Retinal pigment epithelial cell (primary cell): ENCODE data around the gene NPPB.

ENCODE experiments used
- DNase-seq: peaks from one replicate; pipeline ENCODE4 v3.0.0-alpha.2; 2010; ENCODE audit warnings: low read depth
- H3K4me3 ChIP-seq: 2 replicates; pipeline ENCODE4 v1.5.1; 2011; ENCODE audit warnings: mild to moderate bottlenecking, low read length, control low read depth, moderate library complexity
- TF ChIP-seq, protein P1 (sequence below): conservative IDR thresholded peaks from 2 replicates; pipeline ENCODE4 v1.5.1; 2011; ENCODE audit warnings: low read depth, low read length, control low read depth, inconsistent platforms

NPPB gene

DNA sequence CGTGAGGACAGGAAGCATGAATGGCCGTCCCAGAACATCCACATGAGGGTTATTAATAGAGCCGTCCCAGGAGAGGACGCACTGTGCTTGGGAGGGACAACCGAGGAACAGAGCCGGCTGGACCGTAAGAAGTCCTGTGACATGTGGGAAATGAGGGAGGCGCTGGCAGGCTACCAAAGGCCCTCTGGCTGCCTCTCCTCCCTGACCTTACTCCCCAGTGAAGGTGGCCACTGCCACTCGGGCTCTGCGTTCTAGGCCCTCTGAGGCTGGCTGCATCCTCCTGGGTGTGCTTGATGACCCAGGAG is 15.5 kb upstream of the NPPB start:
- TF ChIP-seq, protein P1, sequence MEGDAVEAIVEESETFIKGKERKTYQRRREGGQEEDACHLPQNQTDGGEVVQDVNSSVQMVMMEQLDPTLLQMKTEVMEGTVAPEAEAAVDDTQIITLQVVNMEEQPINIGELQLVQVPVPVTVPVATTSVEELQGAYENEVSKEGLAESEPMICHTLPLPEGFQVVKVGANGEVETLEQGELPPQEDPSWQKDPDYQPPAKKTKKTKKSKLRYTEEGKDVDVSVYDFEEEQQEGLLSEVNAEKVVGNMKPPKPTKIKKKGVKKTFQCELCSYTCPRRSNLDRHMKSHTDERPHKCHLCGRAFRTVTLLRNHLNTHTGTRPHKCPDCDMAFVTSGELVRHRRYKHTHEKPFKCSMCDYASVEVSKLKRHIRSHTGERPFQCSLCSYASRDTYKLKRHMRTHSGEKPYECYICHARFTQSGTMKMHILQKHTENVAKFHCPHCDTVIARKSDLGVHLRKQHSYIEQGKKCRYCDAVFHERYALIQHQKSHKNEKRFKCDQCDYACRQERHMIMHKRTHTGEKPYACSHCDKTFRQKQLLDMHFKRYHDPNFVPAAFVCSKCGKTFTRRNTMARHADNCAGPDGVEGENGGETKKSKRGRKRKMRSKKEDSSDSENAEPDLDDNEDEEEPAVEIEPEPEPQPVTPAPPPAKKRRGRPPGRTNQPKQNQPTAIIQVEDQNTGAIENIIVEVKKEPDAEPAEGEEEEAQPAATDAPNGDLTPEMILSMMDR, result no peak
- DNase-seq, result no peak
- H3K4me3 ChIP-seq, result no peak overlapping the region

DNA sequence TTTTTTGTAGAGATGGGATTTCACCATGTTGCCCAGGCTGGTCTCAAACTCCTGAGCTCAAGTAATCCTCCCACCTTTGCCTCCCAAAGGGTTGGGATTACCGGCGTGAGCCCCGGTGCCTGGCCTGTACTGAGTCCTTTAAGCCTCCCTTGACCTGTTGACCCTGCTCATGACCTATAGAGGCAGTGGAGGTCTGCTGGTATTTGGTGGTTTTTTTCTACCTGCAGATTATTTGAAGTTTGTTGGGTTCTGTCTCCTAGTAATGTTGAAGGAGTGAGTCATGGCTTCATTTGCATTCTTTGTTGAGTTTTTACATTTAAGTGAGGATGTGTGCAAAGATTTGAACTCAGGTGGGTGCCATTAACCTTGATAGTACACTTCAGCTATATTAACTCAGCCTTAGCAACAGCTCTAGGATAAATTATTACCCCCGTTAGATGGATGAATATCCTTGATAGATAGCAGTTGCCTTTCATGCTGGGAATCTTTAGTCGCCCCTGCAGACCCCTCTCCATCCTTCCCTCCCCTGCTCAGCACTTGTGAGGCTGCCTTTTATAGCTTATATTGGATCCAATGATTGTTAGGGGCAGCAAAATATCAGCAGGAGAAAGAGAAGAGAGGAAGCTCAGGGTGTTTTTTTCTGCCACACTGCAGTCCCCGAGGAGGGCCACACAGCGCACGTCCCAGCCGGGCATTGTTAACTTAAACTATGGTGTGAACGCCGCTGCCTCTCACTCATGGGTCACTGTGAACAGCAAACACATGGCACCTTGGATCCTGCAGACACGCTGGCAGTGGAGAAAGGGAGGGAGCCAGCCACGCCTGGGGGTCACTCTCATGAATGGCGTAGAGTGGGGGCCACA is 14.9 kb upstream of the NPPB start:
- TF ChIP-seq, protein P1, result no peak
- no peak for DNase-seq

DNA sequence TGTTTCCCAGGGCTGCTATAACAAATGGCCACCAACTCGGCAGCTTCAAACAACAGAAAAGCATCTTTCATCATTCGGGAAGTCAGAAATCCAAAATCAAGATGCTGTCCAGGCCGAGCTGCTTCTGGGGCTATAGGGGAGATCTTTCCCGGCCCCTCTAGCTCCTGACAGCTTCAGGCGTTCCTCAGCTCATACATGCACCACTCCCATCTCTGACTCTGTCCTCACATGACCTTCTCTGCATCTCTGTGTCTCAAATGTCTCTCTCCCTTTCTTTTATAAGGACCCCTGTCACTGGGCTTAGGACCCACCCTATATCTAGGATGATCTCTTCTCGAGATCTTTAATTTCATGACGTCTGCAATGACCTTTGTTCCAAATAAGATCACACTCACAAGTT is 13.8 kb upstream of the NPPB start:
- TF ChIP-seq, protein P1, result no peak
- DNase-seq, result no peak
- no peak overlapping the region for H3K4me3 ChIP-seq

More for the DNA sequence above, 14.9 kb upstream of the NPPB start:
- no peak overlapping the region for H3K4me3 ChIP-seq

DNA sequence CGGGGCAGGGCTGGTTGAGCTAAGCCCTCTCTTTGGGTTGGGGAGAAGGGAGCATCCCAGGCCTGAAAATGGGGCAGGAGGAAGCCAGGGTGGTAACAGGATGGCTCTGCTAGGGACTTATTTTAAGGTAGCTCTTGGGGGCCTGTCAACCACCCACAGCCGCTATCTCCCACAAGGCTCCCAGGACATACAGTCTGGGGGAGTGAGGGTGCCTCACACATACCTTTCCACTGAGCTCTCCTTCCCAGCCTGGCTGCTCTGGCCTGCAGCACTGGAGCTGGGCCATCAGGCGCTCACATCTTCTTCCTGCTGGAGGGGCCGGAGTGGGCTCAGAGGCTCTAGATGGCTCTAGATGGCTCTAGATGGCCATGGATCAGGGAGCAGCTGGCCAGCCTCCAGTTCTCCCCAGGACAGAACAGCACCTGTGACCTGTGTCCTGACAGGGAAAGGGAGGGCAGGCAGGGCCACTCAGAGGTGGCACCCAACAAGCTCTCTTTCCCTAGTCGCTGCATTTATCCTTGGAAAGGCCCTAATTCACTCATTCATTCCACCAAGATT is 11.0 kb upstream of the NPPB start:
- DNase-seq, result no peak
- TF ChIP-seq, protein P1, result no peak
- no peak overlapping the region for H3K4me3 ChIP-seq

DNA sequence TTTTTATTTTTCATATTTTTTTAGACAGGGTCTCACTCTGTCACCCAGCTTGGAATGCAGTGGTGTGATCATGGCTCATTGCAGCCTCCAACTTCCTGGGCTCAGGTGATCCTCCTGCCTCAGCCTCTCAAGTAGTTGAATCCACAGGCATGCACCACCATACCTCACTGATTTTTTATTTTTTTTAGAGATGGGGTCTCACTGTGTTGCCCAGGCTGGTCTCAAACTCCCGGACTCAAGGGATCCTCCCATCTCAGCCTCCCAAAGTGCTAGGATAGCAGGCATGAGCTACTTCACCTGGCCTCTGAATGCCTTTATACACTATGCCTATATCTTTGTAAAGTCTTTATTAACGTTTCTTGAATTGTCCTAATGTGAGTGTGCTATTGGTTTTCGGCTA is 10.4 kb upstream of the NPPB start:
- DNase-seq, result no peak
- TF ChIP-seq, protein P1, result no peak
- no peak overlapping the region for H3K4me3 ChIP-seq

DNA sequence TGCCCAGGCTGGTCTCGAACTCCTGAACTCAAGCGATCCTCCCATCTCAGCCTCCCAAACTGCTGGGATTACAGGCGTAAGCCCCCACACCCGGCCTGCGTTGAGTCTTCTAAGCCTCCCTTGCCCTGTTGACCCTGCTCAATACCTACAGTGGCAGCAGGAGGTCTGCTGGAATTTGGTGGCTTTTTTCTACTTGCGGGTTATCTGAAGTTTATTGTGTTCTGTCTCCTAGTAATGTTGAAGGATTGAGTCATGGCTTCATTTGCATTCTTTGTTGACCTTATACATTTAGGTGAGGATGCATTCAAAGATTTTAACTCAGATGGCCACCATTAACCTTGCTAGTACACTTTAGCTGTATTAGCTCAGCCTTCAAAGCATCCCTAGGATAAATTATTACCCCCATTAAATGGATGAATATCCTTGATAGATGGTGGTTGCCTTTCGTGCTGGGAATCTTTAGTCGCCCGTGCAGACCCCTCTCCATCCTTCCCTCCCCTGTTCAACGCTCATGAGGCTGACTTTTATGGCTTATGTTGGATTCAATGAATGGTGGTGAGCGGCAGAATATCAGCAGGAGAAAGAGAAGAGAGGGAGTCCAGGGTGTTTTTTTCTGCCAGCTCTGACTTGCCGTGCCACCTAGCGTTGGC is 9.7 kb upstream of the NPPB start:
- no peak overlapping the region for H3K4me3 ChIP-seq
- TF ChIP-seq, protein P1, result no peak
- DNase-seq, result no peak
